ENCODE measurements around the gene GALNT14. TPM values are rescaled to one million over a fixed set of nuclear protein-coding genes. Genes with fewer than 3 reads are reported as not detected.

The GALNT14 gene
- total RNA-seq, 1 experiment from 2014 or later: 2.7 TPM

- Histone ChIP-seq H3K9ac (ENCODE audit: extremely low read depth, insufficient read length, low read length) (no peak overlapping the region), H3K23ac (ENCODE audit: insufficient read length, low read depth, low read length) (no peak overlapping the region), H3K56ac (ENCODE audit: insufficient read length, low read depth, low read length) (no peak overlapping the region), H3T11ph (ENCODE audit: low read length) (no peak overlapping the region), H3K23me2 (ENCODE audit: insufficient read length, low read depth, low read length, poor library complexity, severe bottlenecking) (no peaks in the 10 kb centered on the region), H3K4ac (ENCODE audit: low read depth, low read length) (no peak overlapping the region), H2BK12ac (ENCODE audit: insufficient read length, low read depth, low read length) (no peak overlapping the region), H3K79me1 (ENCODE audit: insufficient read depth, low read depth, low read length, poor library complexity, severe bottlenecking) (no peaks in the 10 kb centered on the region), H4K8ac (replicated peaks; ENCODE audit: insufficient read length, low read depth, low read length) (no peak overlapping the region), H2BK20ac (ENCODE audit: low read depth, low read length, poor library complexity, severe bottlenecking) (no peak overlapping the region), H3K9me3 (ENCODE audit: control insufficient read depth, low read depth, low read length) (no peaks in the 10 kb centered on the region), H2BK15ac (ENCODE audit: low read depth, low read length) (no peak overlapping the region), H3K79me2 (ENCODE audit: insufficient read depth, low read length) (no peaks in the 10 kb centered on the region), H4K91ac (ENCODE audit: insufficient read length, low read depth, low read length) (no peak overlapping the region), H2AFZ (ENCODE audit: low read length) (no peak overlapping the region), H3K14ac (ENCODE audit: insufficient read depth, low read length) (no peak overlapping the region), H2BK120ac (ENCODE audit: low read depth, low read length, poor library complexity, severe bottlenecking) (no peak overlapping the region), H3K4me1 (ENCODE audit: insufficient read depth, low read length) (no peaks in the 10 kb centered on the region), H4K20me1 (ENCODE audit: control insufficient read depth, insufficient read depth, insufficient read length) (no peaks in the 10 kb centered on the region), H3K27me3 (ENCODE audit: insufficient read depth, low read length) (no peaks in the 10 kb centered on the region), H4K5ac (ENCODE audit: insufficient read length, low read depth, low read length) (no peak overlapping the region), H3K4me2 (ENCODE audit: insufficient read depth, insufficient read length, low read length) (no peak overlapping the region), H2BK5ac (ENCODE audit: insufficient read length, low read length) (no peak overlapping the region), H2AK5ac (ENCODE audit: insufficient read length, low read length) (no peak overlapping the region), H3K27ac (ENCODE audit: insufficient read length, low read depth, low read length) (no peak overlapping the region), H3K18ac (ENCODE audit: insufficient read length, low read depth, low read length) (no peak overlapping the region)
- no peak for DNase-seq
- Mint-ChIP-seq H3K9me3 (no peaks in the 10 kb centered on the region), H3K27me3 (ENCODE audit: low read depth) (peaks cover 9% of the 10 kb centered on the region), H3K4me1 (no peaks in the 10 kb centered on the region), H3K36me3 (ENCODE audit: insufficient read depth in 1 of 3, low read depth in 3 of 3) (no peaks in the 10 kb centered on the region), H3K4me3 (no peak overlapping the region), H3K27ac (no peak overlapping the region)
- no peak for TF ChIP-seq CTCF (conservative IDR thresholded peaks at IDR 0.05)
- no CpG with 5 or more reads among the region's 6 CpGs for WGBS (ENCODE audit: extremely low coverage, insufficient read length, low lambda C conversion rate)
These were observed 23.4 kb upstream of the GALNT14 start for GRCh38 chr2:31161637-31162036.

Measured in H9 (cell line).